ENCODE measurements around the gene PEMT.
"Not testable (repeated sequence)": the region's sequence is repeated elsewhere in the genome, so short reads cannot be mapped to it uniquely, and the experiment has no call there.

PEMT gene

GRCh38 chr17:17591355-17592298 lies at the start of gene PEMT:
PEMT (minus strand) TSS chr17:17591708; CDS start chr17:17591626, 82 bp downstream.
- DNase-seq (ENCODE audit: low read depth in 2 of 2): peak; percentile 84 to 92

GRCh38 chr17:17639661-17640270 lies 48.3 kb upstream of the PEMT start:
- not testable (repeated sequence) for DNase-seq (ENCODE audit: low read depth in 2 of 2)

- no peak for DNase-seq (ENCODE audit: low read depth in 2 of 2)
Observed at GRCh38 chr17:17638467-17638866, 47.0 kb upstream of the PEMT start.

- DNase-seq (ENCODE audit: low read depth in 2 of 2): no peak
Observed at GRCh38 chr17:17636272-17636885, 44.9 kb upstream of the PEMT start.

- DNase-seq (ENCODE audit: low read depth in 2 of 2): not testable (repeated sequence)
Observed at GRCh38 chr17:17635537-17636271, 44.2 kb upstream of the PEMT start.

GRCh38 chr17:17635126-17635525 lies 43.6 kb upstream of the PEMT start:
- DNase-seq (ENCODE audit: low read depth in 2 of 2): no peak

- no peak for DNase-seq (ENCODE audit: low read depth in 2 of 2)
Observed at GRCh38 chr17:17633310-17633709, 41.8 kb upstream of the PEMT start.

GRCh38 chr17:17632690-17633089 lies 41.2 kb upstream of the PEMT start:
- DNase-seq (ENCODE audit: low read depth in 2 of 2): not testable (repeated sequence)

GRCh38 chr17:17628388-17629008 lies 37.0 kb upstream of the PEMT start:
- peak; percentile 10 to 13 for DNase-seq (ENCODE audit: low read depth in 2 of 2)

GRCh38 chr17:17626840-17627239 lies 35.3 kb upstream of the PEMT start:
- no peak for DNase-seq (ENCODE audit: low read depth in 2 of 2)

- DNase-seq (ENCODE audit: low read depth in 2 of 2): no peak
Observed at GRCh38 chr17:17626151-17626805, 34.8 kb upstream of the PEMT start.

GRCh38 chr17:17624741-17625140 lies 33.2 kb upstream of the PEMT start:
- DNase-seq (ENCODE audit: low read depth in 2 of 2): no peak

GRCh38 chr17:17623904-17624303 lies 32.4 kb upstream of the PEMT start:
- no peak for DNase-seq (ENCODE audit: low read depth in 2 of 2)

- DNase-seq (ENCODE audit: low read depth in 2 of 2): no peak
Observed at GRCh38 chr17:17621254-17621653, 29.7 kb upstream of the PEMT start.

GRCh38 chr17:17613708-17614114 lies 22.2 kb upstream of the PEMT start:
- peak in 1 of 2 donors; percentile 32 for DNase-seq (ENCODE audit: low read depth in 2 of 2)

GRCh38 chr17:17612085-17613022 lies 20.8 kb upstream of the PEMT start:
- no peak for DNase-seq (ENCODE audit: low read depth in 2 of 2)

- DNase-seq (ENCODE audit: low read depth in 2 of 2): no peak
Observed at GRCh38 chr17:17609121-17609520, 17.6 kb upstream of the PEMT start.

- no peak for DNase-seq (ENCODE audit: low read depth in 2 of 2)
Observed at GRCh38 chr17:17606416-17607000, 15.0 kb upstream of the PEMT start.

- DNase-seq (ENCODE audit: low read depth in 2 of 2): no peak
Observed at GRCh38 chr17:17605729-17606088, 14.2 kb upstream of the PEMT start.

Measured in activated CD8-positive, alpha-beta memory T cell treated with anti-CD3 and anti-CD28 coated beads for 4 hours (primary cell).